LNCaP clone FGC (cell line): Measurements from ENCODE around the gene KLRC4.
A peak's percentile ranks its signal among the peaks of the same experiment; 100 is the strongest.

ENCODE experiments used
- DNase-seq: peaks from one replicate; pipeline ENCODE4 v3.0.0-alpha.2; 2011; ENCODE audit warnings: low read depth
- H3K4me3 ChIP-seq: 2 replicates; pipeline ENCODE4 v1.5.1; 2011; ENCODE audit warnings: mild to moderate bottlenecking, low read depth, low read length, control low read depth
- CTCF ChIP-seq: IDR thresholded peaks from 2 replicates; pipeline ENCODE4 v1.5.1; 2012; ENCODE audit warnings: mild to moderate bottlenecking; ENCODE audit not compliant: control insufficient read depth, insufficient read depth; ENCODE audit errors: extremely low read depth

The KLRC4 gene

GRCh38 chr12:10365696-10366405 is 43.7 kb downstream of the KLRC4 start:
- 0 out of 2 replicates have a peak, but pooled peaks have one; percentile 6 for TF ChIP-seq CTCF
- peak overlapping the region; percentile 66 for H3K4me3 ChIP-seq
- DNase-seq = no peak

- peak overlapping the region; percentile 66 for H3K4me3 ChIP-seq
- DNase-seq = peak; percentile 80
- no peak for TF ChIP-seq CTCF
Observed at GRCh38 chr12:10364815-10365622, 44.5 kb downstream of the KLRC4 start.

GRCh38 chr12:10363914-10364814 is 45.4 kb downstream of the KLRC4 start:
- no peak for DNase-seq

GRCh38 chr12:10363658-10363913 is 46.0 kb downstream of the KLRC4 start:
- no peak for TF ChIP-seq CTCF
- peak overlapping the region; percentile 66 for H3K4me3 ChIP-seq
- no peak for DNase-seq

More at GRCh38 chr12:10363914-10364814, 45.4 kb downstream of the KLRC4 start:
- no peak for TF ChIP-seq CTCF
- H3K4me3 ChIP-seq = peak overlapping the region; percentile 66

- H3K4me3 ChIP-seq = no peak overlapping the region; the same call in 1 of the 2 replicates
- TF ChIP-seq CTCF = no peak
- DNase-seq = no peak
Observed at GRCh38 chr12:10362828-10363657, 46.5 kb downstream of the KLRC4 start.

GRCh38 chr12:10362325-10362724 is 47.2 kb downstream of the KLRC4 start:
- H3K4me3 ChIP-seq = no peak overlapping the region
- DNase-seq = no peak
- TF ChIP-seq CTCF = no peak
